ENCODE results near the gene TDRKH.

The TDRKH gene

DNA sequence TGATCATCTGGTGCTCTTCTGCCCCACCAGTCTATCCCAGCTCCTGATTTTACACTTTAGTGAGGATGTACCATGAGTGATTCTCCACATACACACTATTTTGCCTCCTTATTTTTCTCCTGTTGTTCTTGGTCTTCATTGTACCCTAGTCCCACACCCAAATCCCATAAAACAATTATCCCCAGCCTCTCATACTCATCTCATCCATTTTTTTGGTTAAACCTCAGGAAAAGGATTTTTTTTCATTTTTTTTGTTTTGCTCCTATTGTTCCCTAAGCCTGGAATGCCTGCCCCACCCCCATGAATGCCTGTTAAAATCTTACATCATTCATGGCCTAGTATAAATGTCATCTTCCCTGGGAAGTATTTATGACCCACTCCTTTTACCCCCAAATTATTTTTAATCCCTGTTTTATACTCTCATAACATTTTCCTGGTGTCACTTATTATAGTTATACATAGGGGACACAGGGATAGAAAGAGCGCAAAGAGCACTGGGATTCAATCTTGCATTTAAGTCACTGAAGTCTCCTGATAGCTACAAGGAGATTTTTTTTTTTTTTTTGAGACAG lies 19.8 kb upstream of the TDRKH start:
- Histone ChIP-seq H3K9me3 (ENCODE audit: control insufficient read depth, insufficient read depth, low read depth, low read length) (no peaks in the 10 kb centered on the region), H3K4me3 (ENCODE audit: low read depth, low read length) (no peak overlapping the region), H3K36me3 (ENCODE audit: control insufficient read depth, insufficient read depth, low read length) (no peaks in the 10 kb centered on the region), H3K27ac (ENCODE audit: low read depth, low read length) (no peak overlapping the region), H3K27me3 (ENCODE audit: control insufficient read depth, insufficient read depth, low read length) (peaks cover 5% of the 10 kb centered on the region; the same call in 1 of the 2 replicates), H3K4me1 (ENCODE audit: control insufficient read depth, insufficient read depth, low read length) (peaks cover 12% of the 10 kb centered on the region), H3K9ac (ENCODE audit: low read length) (no peak overlapping the region)

DNA sequence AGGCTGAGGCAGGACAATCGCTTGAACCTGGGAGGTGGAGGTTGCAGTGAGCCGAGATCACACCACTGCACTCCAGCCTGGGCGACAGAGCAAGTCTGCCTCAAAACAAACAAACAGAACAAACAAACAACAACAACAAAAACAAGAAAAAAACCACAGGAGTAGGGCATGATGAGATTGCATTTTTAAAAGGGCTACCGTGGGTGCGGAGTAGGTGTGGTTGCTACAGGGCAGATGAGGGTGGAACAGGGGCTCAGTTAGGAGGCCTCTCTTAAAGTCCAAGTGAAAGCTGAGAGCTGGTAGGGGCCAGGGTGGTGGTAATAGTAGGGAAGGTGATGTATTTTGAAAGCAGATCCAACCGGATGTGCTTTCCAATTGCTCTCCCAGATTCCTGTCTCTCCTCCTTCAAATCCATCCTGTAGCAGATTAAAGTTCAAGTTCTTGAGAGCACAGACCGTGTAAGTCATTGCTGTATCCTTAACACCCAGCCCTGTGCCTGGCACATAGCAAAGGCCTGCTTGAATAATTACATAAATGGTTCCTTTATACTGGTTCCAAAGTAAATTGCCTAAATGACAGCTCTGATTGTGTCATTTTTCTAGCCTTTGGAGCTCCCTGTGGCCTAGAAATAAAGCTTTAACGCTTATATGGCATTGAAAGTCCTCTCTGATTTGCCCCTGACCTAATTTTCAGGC lies 19.1 kb upstream of the TDRKH start:
- H3K36me3 ChIP-seq (ENCODE audit: control insufficient read depth, insufficient read depth, low read length), result no peaks in the 10 kb centered on the region
- H3K9ac ChIP-seq (ENCODE audit: low read length), result no peak overlapping the region
- H3K27ac ChIP-seq (ENCODE audit: low read depth, low read length), result no peak overlapping the region
- H3K9me3 ChIP-seq (ENCODE audit: control insufficient read depth, insufficient read depth, low read depth, low read length), result no peaks in the 10 kb centered on the region
- peaks cover 5% of the 10 kb centered on the region; the same call in 1 of the 2 replicates for H3K27me3 ChIP-seq (ENCODE audit: control insufficient read depth, insufficient read depth, low read length)
- no peak overlapping the region for H3K4me3 ChIP-seq (ENCODE audit: low read depth, low read length)
- peaks cover 12% of the 10 kb centered on the region for H3K4me1 ChIP-seq (ENCODE audit: control insufficient read depth, insufficient read depth, low read length)

DNA sequence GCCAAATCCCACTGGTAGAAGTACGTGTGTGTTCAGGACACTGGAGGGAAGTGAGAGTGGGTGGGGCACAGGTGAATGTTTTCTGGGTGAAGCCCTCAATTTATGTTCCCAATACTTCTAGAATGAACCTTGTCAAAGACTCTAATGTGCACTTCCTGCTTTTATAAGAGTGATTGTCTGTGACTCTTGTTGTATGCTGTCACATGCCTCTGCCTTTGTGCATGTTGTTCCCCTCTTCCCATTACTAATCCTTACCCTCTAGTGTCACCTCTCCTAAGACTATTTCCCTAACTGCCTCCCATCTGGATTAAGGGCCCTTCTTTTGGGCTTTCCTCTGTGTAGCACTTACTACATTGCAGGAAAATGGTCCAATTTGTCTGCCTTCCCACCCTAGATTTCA lies 17.5 kb upstream of the TDRKH start:
- Histone ChIP-seq H3K27me3 (ENCODE audit: control insufficient read depth, insufficient read depth, low read length) (peaks cover 9% of the 10 kb centered on the region; the same call in 1 of the 2 replicates), H3K4me3 (ENCODE audit: low read depth, low read length) (no peak overlapping the region), H3K9ac (ENCODE audit: low read length) (no peak overlapping the region), H3K4me1 (ENCODE audit: control insufficient read depth, insufficient read depth, low read length) (peaks cover 12% of the 10 kb centered on the region), H3K9me3 (ENCODE audit: control insufficient read depth, insufficient read depth, low read depth, low read length) (no peaks in the 10 kb centered on the region), H3K36me3 (ENCODE audit: control insufficient read depth, insufficient read depth, low read length) (no peaks in the 10 kb centered on the region), H3K27ac (ENCODE audit: low read depth, low read length) (no peak overlapping the region)

DNA sequence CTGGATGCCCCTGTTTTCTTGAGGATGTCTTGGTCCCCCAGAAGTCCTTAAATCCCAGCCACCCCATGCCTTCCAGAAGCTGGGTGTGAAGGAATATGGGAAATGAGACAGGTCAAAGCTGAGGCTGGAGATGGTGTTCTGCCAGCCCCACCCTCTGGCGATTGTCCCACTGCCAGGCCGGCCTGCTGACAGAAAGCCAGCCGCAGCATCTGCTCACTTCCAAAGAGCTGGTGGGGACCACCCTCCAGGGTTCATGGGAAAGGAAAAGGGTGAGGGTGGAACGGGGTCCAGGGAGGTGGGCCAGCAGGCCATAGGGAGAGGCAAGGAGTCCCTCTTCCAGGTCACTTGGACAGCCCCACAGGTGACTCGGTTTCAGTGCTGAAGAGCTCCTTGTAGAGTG lies 16.8 kb upstream of the TDRKH start:
- Histone ChIP-seq H3K4me1 (ENCODE audit: control insufficient read depth, insufficient read depth, low read length) (peaks cover 12% of the 10 kb centered on the region), H3K9me3 (ENCODE audit: control insufficient read depth, insufficient read depth, low read depth, low read length) (no peaks in the 10 kb centered on the region), H3K27ac (ENCODE audit: low read depth, low read length) (no peak overlapping the region), H3K9ac (ENCODE audit: low read length) (no peak overlapping the region), H3K27me3 (ENCODE audit: control insufficient read depth, insufficient read depth, low read length) (peaks cover 9% of the 10 kb centered on the region; the same call in 1 of the 2 replicates), H3K4me3 (ENCODE audit: low read depth, low read length) (no peak overlapping the region), H3K36me3 (ENCODE audit: control insufficient read depth, insufficient read depth, low read length) (no peaks in the 10 kb centered on the region)

DNA sequence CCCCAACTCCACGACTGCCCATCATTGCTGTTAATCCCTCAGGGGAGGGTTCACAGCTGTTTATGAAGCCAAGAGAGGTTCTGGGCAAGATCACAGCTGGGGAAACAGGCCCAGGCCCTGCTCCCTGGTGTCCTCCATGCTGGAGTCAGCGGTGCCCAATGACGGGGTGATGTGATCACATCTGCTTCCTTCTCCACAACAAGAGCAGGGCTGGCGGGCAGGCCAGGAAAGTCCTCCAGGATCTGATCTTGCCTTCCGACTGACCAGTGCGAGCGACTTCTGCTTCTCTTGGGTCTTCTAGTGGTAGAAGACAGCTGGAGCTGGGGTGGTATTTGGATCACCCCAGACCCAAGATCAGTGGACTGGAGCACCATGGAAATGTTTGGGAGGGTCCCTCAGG lies 15.9 kb upstream of the TDRKH start:
- Histone ChIP-seq H3K27ac (ENCODE audit: low read depth, low read length) (no peak overlapping the region), H3K36me3 (ENCODE audit: control insufficient read depth, insufficient read depth, low read length) (no peaks in the 10 kb centered on the region), H3K9ac (ENCODE audit: low read length) (no peak overlapping the region), H3K27me3 (ENCODE audit: control insufficient read depth, insufficient read depth, low read length) (peaks cover 9% of the 10 kb centered on the region; the same call in 1 of the 2 replicates), H3K9me3 (ENCODE audit: control insufficient read depth, insufficient read depth, low read depth, low read length) (no peaks in the 10 kb centered on the region), H3K4me1 (ENCODE audit: control insufficient read depth, insufficient read depth, low read length) (peaks cover 12% of the 10 kb centered on the region), H3K4me3 (ENCODE audit: low read depth, low read length) (no peak overlapping the region)

DNA sequence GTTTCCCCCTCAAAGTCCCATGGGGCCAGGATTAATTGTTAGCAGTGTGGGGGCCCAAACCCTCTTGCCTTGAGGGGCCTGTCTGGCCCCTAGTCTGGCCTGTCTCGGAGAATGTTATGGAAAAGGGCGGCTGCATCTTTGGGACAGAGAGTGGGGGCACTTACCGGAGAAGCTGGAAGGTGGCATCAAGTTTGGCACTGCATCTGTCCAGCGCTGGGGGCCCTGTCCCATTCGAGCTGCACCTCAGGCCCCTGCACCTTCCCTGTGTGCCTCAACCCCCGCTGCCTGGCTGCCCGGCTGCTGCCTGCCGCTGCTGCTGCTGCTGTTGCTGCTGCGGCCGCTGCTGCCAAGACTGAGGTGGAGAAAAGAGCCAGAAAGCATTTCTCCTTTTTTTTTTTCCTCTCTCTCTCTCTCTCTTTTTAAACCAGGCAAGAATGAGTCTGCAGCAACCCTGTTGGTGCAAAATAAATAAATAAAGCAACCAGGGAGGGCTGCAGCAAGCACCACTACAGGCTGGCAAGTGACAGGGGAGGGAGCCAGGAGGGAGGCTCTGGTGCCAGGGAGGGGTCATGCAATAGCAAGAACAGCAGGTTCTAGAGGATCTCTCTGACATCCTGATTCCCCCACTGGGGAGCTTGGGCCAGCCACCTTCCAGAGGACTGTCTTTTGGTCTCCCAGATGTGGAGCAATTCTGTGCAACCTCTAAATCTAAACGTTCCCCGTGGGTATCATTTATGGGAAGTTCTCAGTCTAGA lies 14.9 kb upstream of the TDRKH start, which contains the start of gene LINGO4:
Gene LINGO4 (minus strand): TSS at position 354 of the 755 bp plus-strand sequence. CDS start 2,715 bp downstream, outside the sequence.
- Histone ChIP-seq H3K27ac (ENCODE audit: low read depth, low read length) (no peak within 1 kb of the TSS), H3K27me3 (ENCODE audit: control insufficient read depth, insufficient read depth, low read length) (peaks cover 9% of the 10 kb centered on the region; the same call in 1 of the 2 replicates), H3K4me3 (ENCODE audit: low read depth, low read length) (no peak within 1 kb of the TSS), H3K36me3 (ENCODE audit: control insufficient read depth, insufficient read depth, low read length) (no peaks in the 10 kb centered on the region), H3K4me1 (ENCODE audit: control insufficient read depth, insufficient read depth, low read length) (peaks cover 11% of the 10 kb centered on the region), H3K9ac (ENCODE audit: low read length) (no peak within 1 kb of the TSS), H3K9me3 (ENCODE audit: control insufficient read depth, insufficient read depth, low read depth, low read length) (no peaks in the 10 kb centered on the region)

DNA sequence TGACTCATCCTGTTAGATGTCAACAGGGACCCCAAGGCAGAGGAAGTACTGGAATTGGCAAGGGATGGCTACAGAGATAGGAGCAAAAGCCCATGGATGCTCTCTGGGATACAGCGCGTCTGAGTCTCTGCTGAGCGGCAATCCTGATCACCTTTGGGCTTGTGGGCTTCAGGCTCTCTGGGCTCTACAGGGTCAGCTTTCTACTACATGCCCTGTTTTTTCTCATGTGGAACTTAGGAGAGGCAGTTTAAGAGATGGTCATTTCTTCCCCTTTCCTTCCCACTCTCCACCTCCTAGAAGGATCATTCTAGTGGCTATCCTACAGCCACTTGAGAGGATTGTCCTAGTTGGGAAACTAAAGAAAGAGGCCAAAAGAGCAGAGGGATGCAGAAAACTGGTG lies 13.6 kb upstream of the TDRKH start:
- Histone ChIP-seq H3K4me3 (ENCODE audit: low read depth, low read length) (no peak overlapping the region), H3K36me3 (ENCODE audit: control insufficient read depth, insufficient read depth, low read length) (no peaks in the 10 kb centered on the region), H3K9ac (ENCODE audit: low read length) (no peak overlapping the region), H3K9me3 (ENCODE audit: control insufficient read depth, insufficient read depth, low read depth, low read length) (no peaks in the 10 kb centered on the region), H3K27me3 (ENCODE audit: control insufficient read depth, insufficient read depth, low read length) (peaks cover 12% of the 10 kb centered on the region; the same call in 1 of the 2 replicates), H3K4me1 (ENCODE audit: control insufficient read depth, insufficient read depth, low read length) (peaks cover 9% of the 10 kb centered on the region; the same call in 1 of the 2 replicates), H3K27ac (ENCODE audit: low read depth, low read length) (no peak overlapping the region)

DNA sequence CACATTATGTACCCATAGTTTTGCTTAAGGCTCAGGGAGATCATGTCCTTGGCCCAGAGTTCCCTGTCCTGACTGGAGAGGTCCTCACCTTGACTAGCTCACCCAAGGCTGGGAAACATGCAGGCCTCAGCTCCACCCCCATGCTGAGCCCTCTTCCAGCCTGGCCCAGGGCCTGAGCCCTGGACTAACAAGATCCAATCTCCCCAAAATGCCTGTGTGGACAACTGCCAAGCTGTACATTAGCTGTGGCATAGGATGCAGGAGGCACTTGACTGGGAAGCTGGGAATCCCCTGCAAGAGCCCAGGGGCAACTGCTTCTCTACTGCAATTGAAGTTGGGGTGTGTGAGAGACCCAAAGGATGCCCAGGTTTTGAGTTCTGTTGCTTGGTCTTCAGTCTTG lies 12.9 kb upstream of the TDRKH start:
- Histone ChIP-seq H3K4me3 (ENCODE audit: low read depth, low read length) (no peak overlapping the region), H3K4me1 (ENCODE audit: control insufficient read depth, insufficient read depth, low read length) (peaks cover 11% of the 10 kb centered on the region; the same call in 1 of the 2 replicates), H3K27ac (ENCODE audit: low read depth, low read length) (no peak overlapping the region), H3K27me3 (ENCODE audit: control insufficient read depth, insufficient read depth, low read length) (peaks cover 12% of the 10 kb centered on the region; the same call in 1 of the 2 replicates), H3K36me3 (ENCODE audit: control insufficient read depth, insufficient read depth, low read length) (no peaks in the 10 kb centered on the region), H3K9ac (ENCODE audit: low read length) (no peak overlapping the region), H3K9me3 (ENCODE audit: control insufficient read depth, insufficient read depth, low read depth, low read length) (no peaks in the 10 kb centered on the region)

DNA sequence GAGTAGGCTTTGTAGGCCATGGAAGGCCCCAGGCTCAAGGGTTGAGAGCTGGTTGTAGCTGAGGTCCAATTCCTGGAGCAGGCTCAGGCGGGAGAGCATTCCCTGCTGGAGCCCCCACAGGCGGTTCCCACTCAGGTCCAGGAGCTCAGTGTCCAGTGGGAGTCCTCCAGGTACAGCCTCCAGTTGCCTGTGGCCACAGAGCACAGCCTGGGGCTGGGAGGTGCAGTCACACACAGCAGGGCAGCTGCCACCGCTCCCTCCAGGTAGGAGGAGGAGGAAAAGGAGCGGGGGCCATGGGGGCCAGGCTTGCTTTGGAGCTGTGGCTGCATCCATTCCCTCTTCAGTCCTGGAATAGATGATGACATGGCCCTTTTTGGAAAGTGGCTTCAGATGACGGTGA lies 12.1 kb upstream of the TDRKH start:
- H3K9ac ChIP-seq (ENCODE audit: low read length), result no peak overlapping the region
- no peak overlapping the region for H3K27ac ChIP-seq (ENCODE audit: low read depth, low read length)
- no peaks in the 10 kb centered on the region for H3K9me3 ChIP-seq (ENCODE audit: control insufficient read depth, insufficient read depth, low read depth, low read length)
- H3K27me3 ChIP-seq (ENCODE audit: control insufficient read depth, insufficient read depth, low read length), result peaks cover 12% of the 10 kb centered on the region; the same call in 1 of the 2 replicates
- peaks cover 11% of the 10 kb centered on the region; the same call in 1 of the 2 replicates for H3K4me1 ChIP-seq (ENCODE audit: control insufficient read depth, insufficient read depth, low read length)
- no peaks in the 10 kb centered on the region for H3K36me3 ChIP-seq (ENCODE audit: control insufficient read depth, insufficient read depth, low read length)
- no peak overlapping the region for H3K4me3 ChIP-seq (ENCODE audit: low read depth, low read length)

DNA sequence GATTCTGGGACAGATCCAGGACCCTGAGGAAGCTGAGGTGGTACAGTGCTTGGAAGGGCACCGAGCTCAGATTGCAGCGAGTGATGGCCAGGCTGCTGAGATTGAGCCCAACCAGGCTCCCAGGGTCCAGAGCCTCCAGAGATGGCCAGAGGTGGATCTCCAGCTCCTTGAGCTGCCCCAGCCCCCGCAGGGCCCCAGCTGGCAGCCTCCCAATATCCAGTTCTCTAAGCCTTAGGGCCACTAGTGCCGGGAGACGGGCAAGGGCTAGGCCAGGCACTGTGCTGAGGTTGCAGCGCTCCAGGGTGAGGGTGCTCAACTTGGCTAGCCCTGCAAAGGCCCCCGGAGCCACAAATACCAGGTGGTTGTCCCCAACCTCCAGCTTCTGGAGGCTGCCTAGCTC lies 11.5 kb upstream of the TDRKH start:
- no peaks in the 10 kb centered on the region for H3K36me3 ChIP-seq (ENCODE audit: control insufficient read depth, insufficient read depth, low read length)
- peaks cover 11% of the 10 kb centered on the region; the same call in 1 of the 2 replicates for H3K4me1 ChIP-seq (ENCODE audit: control insufficient read depth, insufficient read depth, low read length)
- no peak overlapping the region for H3K9ac ChIP-seq (ENCODE audit: low read length)
- H3K4me3 ChIP-seq (ENCODE audit: low read depth, low read length), result no peak overlapping the region
- H3K27me3 ChIP-seq (ENCODE audit: control insufficient read depth, insufficient read depth, low read length), result peaks cover 12% of the 10 kb centered on the region; the same call in 1 of the 2 replicates
- no peaks in the 10 kb centered on the region for H3K9me3 ChIP-seq (ENCODE audit: control insufficient read depth, insufficient read depth, low read depth, low read length)
- no peak overlapping the region for H3K27ac ChIP-seq (ENCODE audit: low read depth, low read length)
